GM21360 (cell line): ENCODE results near the gene ANKIB1.
"Not testable (repeated sequence)": the region's sequence is repeated elsewhere in the genome, so short reads cannot be mapped to it uniquely, and the experiment has no call there.

Source experiments
- ATAC-seq: cut with Tn5 transposase; IDR thresholded peaks from one replicate; pipeline ENCODE4 v1.9.1; 2021; ENCODE audit warnings: mild to moderate bottlenecking, moderate library complexity; ENCODE audit not compliant: unreplicated experiment

Gene ANKIB1

GRCh38 chr7:92400013-92400412 is 154.2 kb downstream of the ANKIB1 start:
- ATAC-seq: no peak

- ATAC-seq: no peak
These were observed 157.4 kb downstream of the ANKIB1 start for GRCh38 chr7:92402920-92403759.

GRCh38 chr7:92403760-92404074 is 157.9 kb downstream of the ANKIB1 start:
- no peak for ATAC-seq

GRCh38 chr7:92404170-92404614 is 158.4 kb downstream of the ANKIB1 start:
- no peak for ATAC-seq

- ATAC-seq: no peak
These were observed 163.6 kb downstream of the ANKIB1 start for GRCh38 chr7:92409357-92409756.

GRCh38 chr7:92410162-92410561 is 164.4 kb downstream of the ANKIB1 start:
- not testable (repeated sequence) for ATAC-seq

GRCh38 chr7:92412745-92413144 is 167.0 kb downstream of the ANKIB1 start:
- ATAC-seq: no peak

- ATAC-seq: no peak
These were observed 167.8 kb downstream of the ANKIB1 start for GRCh38 chr7:92413550-92413949.

- no peak for ATAC-seq
These were observed 169.5 kb downstream of the ANKIB1 start for GRCh38 chr7:92415225-92415624.

- no peak for ATAC-seq
These were observed 172.1 kb downstream of the ANKIB1 start for GRCh38 chr7:92417913-92418312.

GRCh38 chr7:92421676-92422435 is 176.1 kb downstream of the ANKIB1 start:
- ATAC-seq: no peak

- ATAC-seq: no peak
These were observed 177.2 kb downstream of the ANKIB1 start for GRCh38 chr7:92422926-92423325.

GRCh38 chr7:92423710-92424131 is 177.9 kb downstream of the ANKIB1 start:
- no peak for ATAC-seq

GRCh38 chr7:92425311-92425947 is 179.7 kb downstream of the ANKIB1 start:
- no peak for ATAC-seq

- ATAC-seq: no peak
These were observed 181.4 kb downstream of the ANKIB1 start for GRCh38 chr7:92427193-92427592.

- ATAC-seq: no peak
These were observed 186.6 kb downstream of the ANKIB1 start for GRCh38 chr7:92432299-92432946.

GRCh38 chr7:92433019-92433418 is 187.2 kb downstream of the ANKIB1 start:
- no peak for ATAC-seq

GRCh38 chr7:92435542-92435941 is 189.8 kb downstream of the ANKIB1 start:
- ATAC-seq: no peak

GRCh38 chr7:92436612-92437445 is 191.1 kb downstream of the ANKIB1 start:
- no peak for ATAC-seq

GRCh38 chr7:92437956-92438491 is 192.2 kb downstream of the ANKIB1 start:
- ATAC-seq: no peak
